ENCODE measurements around the gene TMEM259.
A peak's percentile ranks its signal among the peaks of the same experiment; 100 is the strongest.

The TMEM259 gene

GRCh38 chr19:1020868-1021425, at the start of gene TMEM259:
Gene TMEM259 (minus strand): TSS chr19:1021123. CDS start chr19:1020996, 127 bp downstream.
- DNase-seq, result peak; percentile 97

GRCh38 chr19:1070576-1070930, 49.6 kb upstream of the TMEM259 start:
- no peak for DNase-seq

- peak; percentile 91 for DNase-seq
Measured at GRCh38 chr19:1069009-1069779, 48.3 kb upstream of the TMEM259 start.

DNA sequence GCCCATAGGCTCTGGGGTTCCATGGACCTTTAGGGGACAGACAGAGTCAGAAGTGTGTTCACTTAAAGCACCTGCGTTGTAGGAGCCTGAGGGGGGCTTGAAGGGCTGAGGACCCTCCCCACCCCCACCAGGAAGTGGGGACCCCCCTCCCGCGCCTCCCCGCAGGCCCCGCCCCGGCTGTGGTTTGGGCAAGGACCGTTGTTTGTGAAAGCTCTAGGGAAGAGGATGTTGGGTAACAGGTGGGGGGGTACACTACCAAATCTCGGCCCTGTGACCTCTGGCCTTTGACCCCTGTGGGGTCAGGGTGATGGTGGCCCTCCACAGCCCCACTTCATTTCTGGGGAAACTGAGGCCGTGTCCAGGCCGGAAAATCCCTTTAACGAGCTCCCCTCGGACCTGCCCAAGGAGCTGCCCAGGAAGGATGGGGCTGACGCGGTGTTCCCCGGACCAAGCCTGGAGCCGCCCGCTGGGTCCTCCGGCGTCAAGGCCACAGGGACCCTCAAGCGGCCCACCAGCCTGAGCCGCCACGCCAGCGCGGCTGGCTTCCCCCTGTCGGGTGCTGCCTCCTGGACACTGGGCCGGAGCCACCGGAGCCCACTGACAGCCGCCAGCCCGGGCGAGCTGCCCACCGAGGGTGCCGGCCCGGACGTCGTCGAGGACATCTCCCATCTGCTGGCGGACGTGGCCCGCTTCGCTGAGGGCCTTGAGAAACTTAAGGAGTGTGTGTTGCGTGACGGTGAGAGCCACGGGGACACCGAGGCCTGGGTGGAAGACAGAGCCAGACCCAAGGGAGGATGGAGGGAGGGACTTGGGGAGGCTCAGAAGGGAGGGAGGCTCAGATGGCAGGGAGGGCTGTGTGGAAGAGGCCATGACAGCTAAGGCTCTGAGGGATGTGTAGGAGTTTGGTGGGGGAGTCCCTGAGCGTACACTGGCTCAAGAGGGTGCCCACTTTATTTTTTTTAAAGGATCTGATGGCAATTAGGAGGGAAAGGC, 47.4 kb upstream of the TMEM259 start:
- peak; percentile 41 for DNase-seq

GRCh38 chr19:1067341-1067957, 46.5 kb upstream of the TMEM259 start:
- DNase-seq, result no peak

DNA sequence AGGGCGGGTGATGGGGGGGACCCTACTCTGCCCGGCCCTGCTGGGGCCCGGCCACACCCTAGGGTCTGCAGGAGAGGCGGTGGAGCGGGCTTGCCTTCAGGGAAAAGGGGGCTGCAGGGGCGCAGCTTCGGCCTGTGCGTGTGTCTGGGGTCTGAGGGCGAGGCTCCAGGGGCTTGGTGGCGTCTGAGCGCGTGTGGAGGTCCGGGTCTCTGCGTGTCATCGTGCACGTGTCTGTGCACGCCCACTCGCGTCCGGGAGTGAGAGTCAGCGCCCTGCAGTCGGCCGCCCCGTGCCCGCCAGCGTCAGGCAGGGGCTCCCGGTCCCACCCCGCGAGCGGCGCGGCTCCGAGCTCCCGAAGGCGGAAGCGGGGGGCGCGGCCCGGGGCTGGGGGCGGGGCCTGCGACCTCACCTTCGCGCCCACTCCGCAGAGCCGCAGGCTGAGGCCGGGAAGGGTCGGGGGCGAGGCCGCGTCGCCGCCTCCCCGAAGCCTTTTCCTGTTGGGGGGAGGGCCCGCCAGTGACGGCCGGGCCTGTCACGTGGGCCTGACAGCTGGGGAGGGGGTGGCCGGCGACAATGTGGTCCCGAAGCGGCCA, 45.9 kb upstream of the TMEM259 start, which contains the start of gene ARHGAP45:
Gene ARHGAP45 (plus strand): TSS at position 420 of the 593 bp plus-strand sequence. CDS start 239 bp downstream, outside the sequence.
- DNase-seq, result peak; percentile 40

GRCh38 chr19:1066251-1066747, 45.4 kb upstream of the TMEM259 start:
- peak; percentile 43 for DNase-seq

DNA sequence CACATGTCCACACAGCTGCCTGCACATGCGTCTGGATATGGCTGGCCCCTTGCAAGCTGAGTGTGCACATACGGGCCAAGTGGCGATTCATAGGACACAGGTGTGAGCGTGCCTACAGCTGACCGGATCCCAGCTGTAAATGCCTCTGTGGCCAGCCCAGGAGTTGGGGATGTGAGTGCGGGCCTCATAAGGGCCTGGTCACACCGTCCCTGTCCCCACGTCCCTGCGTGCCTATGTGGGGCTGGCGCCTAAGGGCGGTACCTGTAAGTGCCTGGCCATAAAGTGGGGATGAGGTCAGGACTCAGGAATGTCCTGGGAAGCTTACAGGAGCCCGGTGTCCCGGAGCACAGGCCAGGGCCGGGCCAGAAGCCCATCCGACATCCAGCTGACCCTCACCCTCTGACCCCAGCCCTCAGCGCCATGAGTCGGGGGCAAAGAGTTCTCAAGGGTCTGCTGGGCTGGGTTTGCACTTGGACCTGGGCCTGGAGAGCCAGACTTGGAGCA, 44.7 kb upstream of the TMEM259 start:
- no peak for DNase-seq

- peak; percentile 62 for DNase-seq
Measured at GRCh38 chr19:1064661-1065605, 44.0 kb upstream of the TMEM259 start.

DNA sequence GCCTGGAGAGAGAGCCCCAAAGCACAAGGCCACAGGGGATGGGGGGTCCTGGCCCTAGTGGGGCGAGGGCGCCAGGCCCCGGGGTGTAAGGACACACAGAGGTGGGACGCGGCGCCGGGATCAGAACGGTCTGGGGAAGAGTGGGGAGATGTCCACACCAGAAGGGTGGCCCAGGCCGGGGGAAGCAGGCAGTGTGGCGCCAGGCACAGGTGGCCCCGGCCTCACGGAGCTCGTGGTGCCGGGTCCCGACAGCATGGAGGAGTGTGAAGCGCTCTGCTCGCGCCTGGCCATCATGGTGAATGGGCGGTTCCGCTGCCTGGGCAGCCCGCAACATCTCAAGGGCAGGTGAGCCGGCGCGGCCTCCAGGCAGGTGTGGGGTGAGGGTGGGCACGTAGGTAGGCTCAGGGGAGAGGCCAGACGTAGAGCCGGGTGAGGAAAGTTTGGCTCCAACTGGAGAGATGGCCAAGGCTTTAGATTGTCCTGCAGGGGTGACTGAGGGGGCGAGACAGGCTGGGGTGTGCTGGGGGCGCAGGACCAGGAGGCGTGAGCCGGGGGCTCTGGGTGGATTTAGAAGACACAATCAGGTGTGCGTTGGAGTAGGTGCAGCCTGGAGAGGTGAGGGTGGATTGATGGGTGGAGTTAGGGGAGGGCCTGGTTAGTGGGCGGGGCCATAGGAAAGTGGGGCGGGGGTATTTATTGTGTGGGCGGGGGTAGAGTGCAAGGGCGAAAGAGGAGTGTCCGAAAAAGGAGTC, 43.2 kb upstream of the TMEM259 start:
- no peak for DNase-seq

- peak; percentile 67 for DNase-seq
Measured at GRCh38 chr19:1063030-1063908, 42.3 kb upstream of the TMEM259 start.

- DNase-seq, result peak; percentile 52
Measured at GRCh38 chr19:1062387-1063029, 41.6 kb upstream of the TMEM259 start.

DNA sequence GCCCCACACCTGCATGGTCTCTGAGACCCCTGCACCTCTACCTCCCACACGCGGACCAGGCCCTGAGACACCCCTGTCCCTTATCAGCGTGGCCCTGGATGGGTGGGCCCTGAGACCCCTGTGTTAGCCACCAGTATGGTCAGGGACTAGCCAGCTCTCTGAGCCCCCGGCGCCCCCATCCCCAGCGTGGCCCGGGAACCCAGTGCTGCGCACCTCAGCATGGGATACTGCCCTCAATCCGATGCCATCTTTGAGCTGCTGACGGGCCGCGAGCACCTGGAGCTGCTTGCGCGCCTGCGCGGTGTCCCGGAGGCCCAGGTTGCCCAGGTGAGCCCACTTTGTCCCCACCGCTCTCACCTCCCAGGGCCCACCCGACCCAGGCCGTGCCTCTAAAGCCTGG, 41.1 kb upstream of the TMEM259 start:
- no peak for DNase-seq

GRCh38 chr19:1060689-1061088, 39.8 kb upstream of the TMEM259 start:
- DNase-seq, result no peak

DNA sequence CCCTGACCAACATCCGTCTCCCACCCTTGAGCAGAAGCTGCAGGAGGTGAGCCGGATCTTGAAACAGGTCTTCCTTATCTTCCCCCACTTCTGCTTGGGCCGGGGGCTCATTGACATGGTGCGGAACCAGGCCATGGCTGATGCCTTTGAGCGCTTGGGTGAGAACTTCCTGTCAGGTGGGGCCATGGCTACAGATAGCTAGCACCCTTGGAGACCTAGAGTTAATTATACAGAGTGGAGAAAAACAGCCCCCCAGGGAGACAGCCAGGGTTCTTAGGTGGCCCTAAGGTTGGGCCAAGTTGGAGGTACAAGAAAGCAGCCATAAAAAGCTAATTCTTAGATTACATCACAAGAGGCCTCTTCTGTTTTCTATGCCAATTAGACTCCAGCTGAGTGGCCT, 37.2 kb upstream of the TMEM259 start:
- DNase-seq, result no peak

DNA sequence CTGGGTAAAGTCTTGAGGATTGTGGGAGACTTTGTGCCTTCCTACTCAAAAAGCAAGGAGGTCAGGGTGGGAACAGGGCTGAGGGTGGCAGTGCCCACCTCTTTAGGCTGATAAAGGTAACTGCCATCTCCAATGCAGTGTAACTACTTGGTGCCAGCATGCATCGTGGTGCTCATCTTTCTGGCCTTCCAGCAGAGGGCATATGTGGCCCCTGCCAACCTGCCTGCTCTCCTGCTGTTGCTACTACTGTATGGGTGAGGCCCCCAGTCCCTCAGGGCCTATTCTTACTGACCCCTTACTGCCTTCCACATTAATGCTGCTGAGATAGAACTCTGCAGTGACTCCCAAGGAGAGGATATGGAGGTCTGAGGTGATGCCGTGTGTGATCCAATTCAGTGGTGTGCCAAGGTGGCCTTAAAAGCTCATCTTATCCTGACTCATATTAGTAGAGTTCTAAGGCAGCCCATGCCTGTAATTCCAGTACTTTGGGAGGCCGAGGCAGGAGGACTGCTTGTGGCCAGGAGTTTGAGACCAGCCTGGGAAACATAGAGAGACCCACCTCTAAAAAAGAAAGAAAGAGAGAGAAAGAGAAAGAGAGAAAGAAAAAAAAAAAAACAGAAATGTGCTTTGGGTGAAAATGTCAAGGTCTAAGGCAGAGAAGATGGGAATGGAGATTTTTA, 36.4 kb upstream of the TMEM259 start:
- DNase-seq, result no peak

GRCh38 chr19:1055886-1056620, 35.1 kb upstream of the TMEM259 start:
- DNase-seq, result no peak

Data from hematopoietic multipotent progenitor cell treated with erythropoietin and hydrocortisone succinate and interleukin-3 and kit ligand, for 8 days (in vitro differentiated cells).